NOMO-1 (cell line): ENCODE data around the gene KAT6B.

Source experiments
- DNase-seq, 2 experiments: peaks; one replicate each; lab custom pipeline; 2025; ENCODE audit not compliant: unreplicated experiment in 2 of 2; lab: John Stamatoyannopoulos, UW

Gene KAT6B

GRCh38 chr10:74944205-74944604 is 117.8 kb downstream of the KAT6B start:
- DNase-seq = no peak

GRCh38 chr10:74947781-74948401 is 121.5 kb downstream of the KAT6B start:
- DNase-seq = no peak

- DNase-seq = no peak
Measured at GRCh38 chr10:74949034-74949832, 122.8 kb downstream of the KAT6B start.

GRCh38 chr10:74949843-74950765 is 123.7 kb downstream of the KAT6B start:
- no peak for DNase-seq

GRCh38 chr10:74953214-74953613 is 126.8 kb downstream of the KAT6B start:
- no peak for DNase-seq

- DNase-seq = peak in 1 of 2 experiments; percentile 3
Measured at GRCh38 chr10:74955796-74956195, 129.4 kb downstream of the KAT6B start.

- DNase-seq = no peak
Measured at GRCh38 chr10:74956555-74957111, 130.2 kb downstream of the KAT6B start.

- no peak for DNase-seq
Measured at GRCh38 chr10:74957285-74957961, 131.0 kb downstream of the KAT6B start.

GRCh38 chr10:74958316-74958715 is 131.9 kb downstream of the KAT6B start:
- no peak for DNase-seq

DNA sequence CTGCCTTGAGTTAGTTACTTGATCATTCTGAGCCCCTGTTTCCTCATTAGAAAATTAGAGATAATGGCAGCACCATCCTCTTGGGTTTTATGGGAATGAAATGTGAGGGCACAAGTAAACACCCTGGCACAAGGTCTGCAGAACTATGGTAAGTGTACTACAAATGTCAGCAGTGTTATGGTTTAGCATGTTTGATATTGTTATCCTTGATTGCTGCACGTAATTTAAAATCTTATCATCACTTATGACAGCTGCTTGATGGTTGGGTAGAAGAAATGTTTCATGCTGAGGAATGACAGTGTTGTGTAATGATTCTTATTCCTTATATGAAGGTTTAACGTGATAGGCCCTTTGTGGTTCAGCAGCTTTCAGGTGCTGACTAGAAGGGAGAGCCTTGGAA is 134.3 kb downstream of the KAT6B start:
- DNase-seq = no peak

GRCh38 chr10:74962517-74962916 is 136.1 kb downstream of the KAT6B start:
- DNase-seq = no peak

DNA sequence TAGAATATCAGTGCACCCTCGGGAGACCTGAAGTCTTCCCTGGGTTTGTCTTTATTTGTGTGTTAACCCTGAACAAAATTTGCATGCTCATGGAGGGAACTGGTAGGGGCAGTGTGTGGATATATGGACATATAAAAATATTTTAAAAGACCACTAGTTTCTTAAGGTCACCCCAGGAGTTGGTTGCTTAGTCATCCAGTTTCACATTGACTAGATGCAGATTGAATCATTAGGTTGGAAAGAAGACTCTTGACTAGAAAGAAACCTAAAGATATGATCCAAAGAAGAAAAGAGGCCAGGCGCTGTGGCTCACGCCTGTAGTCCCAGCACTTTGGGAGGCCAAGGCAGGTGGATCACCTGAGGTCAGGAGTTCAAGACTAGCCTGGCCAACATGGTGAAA is 137.1 kb downstream of the KAT6B start:
- DNase-seq = no peak

- DNase-seq = peak; percentile 35 to 67
Measured at GRCh38 chr10:74967911-74968666, 141.7 kb downstream of the KAT6B start.

DNA sequence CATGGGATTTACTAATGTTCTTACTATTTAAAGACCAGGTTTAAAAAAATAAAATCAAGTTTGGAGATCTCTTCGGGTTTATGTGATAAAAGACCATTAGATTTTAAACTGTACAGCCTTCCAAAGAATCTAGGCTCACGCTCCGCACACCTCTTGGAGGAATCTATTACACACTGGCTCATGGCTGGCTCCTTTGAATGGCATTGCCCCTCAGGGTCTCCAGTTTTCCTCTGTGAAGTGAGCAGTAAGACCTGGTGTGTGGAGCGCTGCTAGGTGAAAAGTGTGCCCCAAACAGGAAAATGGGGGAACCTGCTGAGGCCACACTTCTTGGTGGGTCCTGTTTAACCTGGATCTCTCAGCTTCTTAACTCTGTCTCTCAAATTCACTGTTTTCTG is 142.3 kb downstream of the KAT6B start:
- DNase-seq = no peak

GRCh38 chr10:74969093-74969492 is 142.7 kb downstream of the KAT6B start:
- no peak for DNase-seq

DNA sequence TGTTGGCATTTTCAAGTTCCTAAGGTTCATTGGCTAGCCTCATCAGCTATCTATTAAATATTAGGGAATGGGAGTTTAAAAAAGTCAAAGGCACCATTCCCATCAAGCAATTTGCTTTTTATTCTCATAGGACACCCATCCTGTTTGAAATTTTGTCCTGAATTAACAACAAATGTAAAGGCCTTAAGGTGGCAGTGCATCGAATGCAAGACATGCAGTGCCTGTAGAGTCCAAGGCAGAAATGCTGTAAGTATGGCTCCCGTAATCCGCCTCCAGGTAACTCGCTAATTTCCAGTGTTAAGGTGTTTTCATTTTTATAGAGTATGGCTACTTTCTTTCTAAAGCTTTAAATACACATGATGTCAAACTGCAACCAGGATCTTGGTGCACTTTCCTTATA is 143.1 kb downstream of the KAT6B start:
- DNase-seq = no peak

GRCh38 chr10:74973741-74974392 is 147.5 kb downstream of the KAT6B start:
- no peak for DNase-seq

DNA sequence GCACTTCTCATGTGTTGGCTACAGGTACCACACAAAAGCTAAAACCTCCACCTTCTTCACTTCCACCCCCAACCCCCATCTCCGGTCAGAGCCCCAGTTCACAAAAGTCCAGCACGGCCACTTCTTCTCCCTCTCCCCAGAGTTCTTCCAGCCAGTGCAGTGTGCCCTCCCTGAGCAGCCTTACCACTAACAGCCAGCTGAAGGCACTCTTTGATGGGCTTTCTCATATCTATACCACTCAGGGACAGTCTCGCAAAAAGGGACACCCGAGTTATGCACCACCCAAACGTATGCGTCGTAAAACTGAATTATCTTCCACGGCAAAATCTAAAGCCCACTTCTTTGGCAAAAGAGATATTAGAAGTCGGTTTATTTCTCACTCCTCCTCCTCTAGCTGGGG is 149.4 kb downstream of the KAT6B start:
- DNase-seq = no peak

- no peak for DNase-seq
Measured at GRCh38 chr10:74976565-74976964, 150.2 kb downstream of the KAT6B start.
